K562 (cell line): ENCODE results near the gene FN3K. TPM values are rescaled to one million over a fixed set of nuclear protein-coding genes. Genes with fewer than 3 reads are reported as not detected.

Experiments
- ASH1L ChIP-seq: fragments of 450-650 bp; IDR thresholded peaks from 2 replicates; pipeline ENCODE4 v1.6.1; 2018; ENCODE audit warnings: borderline replicate concordance, mild to moderate bottlenecking, low read depth; ENCODE audit not compliant: partially characterized antibody
- BRD9 ChIP-seq: fragments of 450-650 bp; IDR thresholded peaks from 2 replicates; pipeline ENCODE4 v1.6.1; 2018; ENCODE audit warnings: low read depth; ENCODE audit not compliant: partially characterized antibody
- CREB3 ChIP-seq: fragments of 450-650 bp; conservative IDR thresholded peaks from 2 replicates; pipeline ENCODE4 v1.6.1; 2016; ENCODE audit warnings: missing genetic modification characterization, low read depth, mild to moderate bottlenecking, missing compliant biosample characterization, moderate library complexity
- CREB3L1 ChIP-seq: fragments of 450-650 bp; IDR thresholded peaks from 2 replicates; pipeline ENCODE4 v1.6.1; 2014; ENCODE audit warnings: low read depth, mild to moderate bottlenecking, moderate library complexity, borderline replicate concordance
- EGR1 ChIP-seq: fragments of 450-650 bp; conservative IDR thresholded peaks from 2 replicates; pipeline ENCODE4 v1.6.1; 2017; ENCODE audit warnings: mild to moderate bottlenecking
- HMBOX1 ChIP-seq: sonication (generic); IDR thresholded peaks from 2 replicates; pipeline ENCODE4 v1.6.1; 2016
- ID3 ChIP-seq, 2 experiments: fragments of 250-450 bp in 1 of 2; fragments of 450-650 bp in 1 of 2; sonication (Bioruptor Pico) in 1 of 2; IDR thresholded peaks; 2 replicates each; pipeline versions ENCODE4 v1.6.1 to v1.8.0; 2016 to 2021; ENCODE audit warnings: mild to moderate bottlenecking in 2 of 2, moderate library complexity in 2 of 2, missing compliant biosample characterization in 1 of 2, missing genetic modification characterization in 1 of 2
- L3MBTL2 ChIP-seq: fragments of 450-650 bp; IDR thresholded peaks from 2 replicates; pipeline ENCODE4 v1.6.1; 2016; ENCODE audit warnings: mild to moderate bottlenecking, moderate library complexity
- LEF1 ChIP-seq: fragments of 450-650 bp; IDR thresholded peaks from 2 replicates; pipeline ENCODE4 v1.6.1; 2016; ENCODE audit warnings: mild to moderate bottlenecking
- MEF2A ChIP-seq: IDR thresholded peaks from 2 replicates; pipeline ENCODE4 v1.6.1; 2011; ENCODE audit warnings: low read depth, mild to moderate bottlenecking, low read length, moderate library complexity; ENCODE audit not compliant: control insufficient read depth
- MYBL2 ChIP-seq, 2 experiments: fragments of 450-650 bp in 1 of 2; sonication (generic) in 1 of 2; formaldehyde crosslinking in 1 of 2; IDR thresholded peaks; 2 replicates each; pipeline versions ENCODE4 v1.6.1 to v1.8.1; 2017 to 2022; ENCODE audit warnings: borderline replicate concordance in 1 of 2, inconsistent platforms in 1 of 2, low read depth in 1 of 2, mild to moderate bottlenecking in 1 of 2, missing genetic modification reagents in 1 of 2, moderate library complexity in 1 of 2
- NCOR1 ChIP-seq: fragments of 450-650 bp; IDR thresholded peaks from 2 replicates; pipeline ENCODE4 v1.6.1; 2016; ENCODE audit warnings: mild to moderate bottlenecking, moderate library complexity
- NR4A1 ChIP-seq, 2 experiments: fragments of 250-450 bp in 1 of 2; fragments of 450-650 bp in 1 of 2; sonication (Bioruptor Pico) in 1 of 2; IDR thresholded peaks; 2 replicates each; pipeline versions ENCODE4 v1.4.0 to v1.6.1; 2016 to 2020; ENCODE audit warnings: mild to moderate bottlenecking in 2 of 2, missing compliant biosample characterization in 1 of 2, missing genetic modification characterization in 1 of 2, moderate library complexity in 1 of 2
- PRMT5 ChIP-seq: sonication (generic); formaldehyde crosslinking; IDR thresholded peaks from 2 replicates; pipeline ENCODE4 v1.5.0; 2020; ENCODE audit warnings: missing genetic modification reagents
- SIN3B ChIP-seq: fragments of 450-650 bp; IDR thresholded peaks from 2 replicates; pipeline ENCODE4 v1.6.1; 2017; ENCODE audit warnings: low read depth, mild to moderate bottlenecking, moderate library complexity
- VEZF1 ChIP-seq: fragments of 200-800 bp; sonication (Bioruptor generic); IDR thresholded peaks from 2 replicates; pipeline ENCODE4 v1.6.1; 2017; ENCODE audit warnings: missing genetic modification characterization, missing compliant biosample characterization
- XRCC4 ChIP-seq: IDR thresholded peaks from one replicate; pipeline ENCODE4 v1.6.1; 2011; ENCODE audit not compliant: insufficient read depth, insufficient read length; ENCODE audit errors: extremely low read depth
- ZKSCAN1 ChIP-seq: fragments of 150-350 bp; IDR thresholded peaks from 2 replicates; pipeline ENCODE4 v1.6.1; 2016; ENCODE audit warnings: low read depth, low read length
- ZKSCAN3 ChIP-seq: fragments of 250-450 bp; sonication (Bioruptor Pico); IDR thresholded peaks from 2 replicates; pipeline ENCODE4 v1.4.0; 2020
- ZNF124 ChIP-seq: sonication (generic); formaldehyde crosslinking; IDR thresholded peaks from 2 replicates; pipeline ENCODE4 v1.8.1; 2022; ENCODE audit warnings: missing genetic modification reagents
- ZNF780A ChIP-seq: fragments of 250-450 bp; sonication (Bioruptor Pico); IDR thresholded peaks from 2 replicates; pipeline ENCODE4 v1.5.0; 2021; ENCODE audit warnings: mild to moderate bottlenecking
- ZZZ3 ChIP-seq: fragments of 450-650 bp; IDR thresholded peaks from 2 replicates; pipeline ENCODE4 v1.6.1; 2016; ENCODE audit warnings: antibody characterized with exemption, mild to moderate bottlenecking, moderate library complexity
- polyA plus RNA-seq, 8 experiments: library from polyadenylated mRNA; depleted of rRNA in 4 of 8; stranded (reverse) in 5 of 8; unstranded in 3 of 8; fragments of >200 nt; fragmentation: Nextera tagmentation in 2 of 8; fragmentation: Illumina TruSeq in 1 of 8; extraction: Ambion mirVana in 2 of 8; extraction: Trizol in 1 of 8; gene quantifications; 2 replicates each; pipeline versions ENCODE4 v1.2.1 to v1.2.3, GENCODE V29; 2011 to 2014; ENCODE audit warnings: inconsistent platforms in 1 of 8, missing spikeins in 1 of 8
- total RNA-seq, 7 experiments: library from RNA; depleted of rRNA in 6 of 7; stranded (reverse); fragments of >200 nt in 6 of 7; fragmentation: Illumina TruSeq in 2 of 7; extraction: Trizol in 2 of 7; gene quantifications; 2 replicates each; pipeline versions ENCODE4 v1.2.1 to v1.2.3, GENCODE V29; 2011 to 2021; ENCODE audit warnings: low replicate concordance in 1 of 7

FN3K gene
- total and polyA plus RNA-seq, 9 of the 15 experiments (the other 6 are each of a cell fraction or from before 2014, with no cell fraction given), result 0.08 to 22.7 (median 3.8) TPM

GRCh38 chr17:82737967-82738877, 2.8 kb downstream of the FN3K start (continued):
- TF ChIP-seq SIN3B (no peak), ASH1L (no peak), HMBOX1 (no peak), ZNF780A (CRISPR knock-in tag) (no peak), NCOR1 (peak; percentile 67), CREB3 (tag) (peak; percentile 48; the same call in 1 of the 2 replicates), ZNF124 (no peak), MYBL2 (IDR thresholded peaks at IDR 0.05; ENCODE audit: low read depth) (no peak), MYBL2 (CRISPR knock-in tag; IDR thresholded peaks at IDR 0.05; ENCODE audit: borderline replicate concordance) (no peak), ZKSCAN3 (CRISPR knock-in tag) (no peak), ZKSCAN1 (no peak), VEZF1 (CRISPR knock-in tag) (peak; percentile 63), EGR1 (peak; percentile 49), ZZZ3 (no peak), LEF1 (no peak), CREB3L1 (no peak; the same call in 1 of the 2 replicates), MEF2A (no peak), XRCC4 (no peak), L3MBTL2 (peak; percentile 87), NR4A1 (CRISPR knock-in tag; IDR thresholded peaks at IDR 0.05) (no peak), NR4A1 (tag; IDR thresholded peaks at IDR 0.05) (peak; percentile 37; the same call in 1 of the 2 replicates), ID3 (CRISPR knock-in tag; IDR thresholded peaks at IDR 0.05) (no peak), ID3 (tag; IDR thresholded peaks at IDR 0.05) (peak; percentile 93), BRD9 (no peak), PRMT5 (no peak)
